AG08396 (cell line): ENCODE data around the gene FAM177B.
A peak's percentile ranks its signal among the peaks of the same experiment; 100 is the strongest.

ENCODE experiments used
- DNase-seq: peaks from one replicate; pipeline ENCODE4 v3.0.0; 2012; ENCODE audit warnings: low spot score, mixed read lengths

Gene FAM177B

GRCh38 chr1:222736972-222737371, at the start of gene FAM177B:
Gene FAM177B (plus strand): TSS chr1:222737202. CDS start chr1:222746546, 9,344 bp downstream.
- no peak for DNase-seq

- no peak for DNase-seq
Observed at GRCh38 chr1:222691016-222691415, 46.0 kb upstream of the FAM177B start.

- DNase-seq, result no peak
Observed at GRCh38 chr1:222694927-222695326, 42.1 kb upstream of the FAM177B start.

GRCh38 chr1:222696741-222697140, 40.3 kb upstream of the FAM177B start:
- no peak for DNase-seq

GRCh38 chr1:222697203-222697602, 39.8 kb upstream of the FAM177B start:
- DNase-seq, result no peak

- peak; percentile 35 for DNase-seq
Observed at GRCh38 chr1:222697826-222698225, 39.2 kb upstream of the FAM177B start.

- no peak for DNase-seq
Observed at GRCh38 chr1:222702210-222702609, 34.8 kb upstream of the FAM177B start.

GRCh38 chr1:222704260-222704659, 32.7 kb upstream of the FAM177B start:
- no peak for DNase-seq

GRCh38 chr1:222706815-222707214, 30.2 kb upstream of the FAM177B start:
- no peak for DNase-seq

- DNase-seq, result no peak
Observed at GRCh38 chr1:222709700-222710153, 27.3 kb upstream of the FAM177B start.

GRCh38 chr1:222711319-222712252, 25.4 kb upstream of the FAM177B start:
- DNase-seq, result peak; percentile 75

- peak; percentile 93 for DNase-seq
Observed at GRCh38 chr1:222712253-222713090, 24.5 kb upstream of the FAM177B start, which contains the start of the genes AIDA and BROX. Gene AIDA (minus strand): TSS chr1:222712491. CDS start chr1:222712317, 174 bp downstream. Gene BROX (plus strand): TSS chr1:222712564. CDS start chr1:222715700, 3,136 bp downstream.

GRCh38 chr1:222713091-222713961, 23.7 kb upstream of the FAM177B start:
- DNase-seq, result peak; percentile 93

- no peak for DNase-seq
Observed at GRCh38 chr1:222716393-222716792, 20.6 kb upstream of the FAM177B start.

- DNase-seq, result no peak
Observed at GRCh38 chr1:222728746-222729145, 8.3 kb upstream of the FAM177B start.

- DNase-seq, result no peak
Observed at GRCh38 chr1:222730866-222731265, 6.1 kb upstream of the FAM177B start.

- DNase-seq, result no peak
Observed at GRCh38 chr1:222732216-222733159, 4.5 kb upstream of the FAM177B start.

GRCh38 chr1:222734740-222735139, 2.3 kb upstream of the FAM177B start:
- DNase-seq, result no peak

- no peak for DNase-seq
Observed at GRCh38 chr1:222736470-222736869, 532 bp upstream of the FAM177B start.

GRCh38 chr1:222739465-222739864, 2.5 kb downstream of the FAM177B start:
- no peak for DNase-seq
